ENCODE measurements around the gene ADAMTS13.

The ADAMTS13 gene

DNA sequence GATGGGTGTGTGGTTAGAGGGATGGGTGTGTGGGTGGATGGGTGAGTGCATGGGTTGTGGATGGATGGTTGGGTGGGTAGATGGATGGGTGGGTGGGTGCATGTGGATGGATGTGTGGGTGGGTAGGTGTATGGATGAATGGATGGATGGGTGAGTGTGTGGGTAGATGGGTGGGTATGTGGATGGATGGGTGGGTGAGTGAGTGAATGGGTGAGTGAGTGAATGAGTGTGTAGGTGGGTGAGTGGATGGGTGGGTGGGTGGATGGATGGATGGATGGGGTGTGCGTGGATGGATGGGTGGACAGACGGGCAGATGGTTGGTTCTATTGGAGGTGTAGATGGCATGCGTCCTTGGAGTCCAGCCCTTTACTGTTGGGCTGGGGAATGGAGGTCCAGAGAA, 28.8 kb upstream of the ADAMTS13 start:
- DNase-seq: no peak

DNA sequence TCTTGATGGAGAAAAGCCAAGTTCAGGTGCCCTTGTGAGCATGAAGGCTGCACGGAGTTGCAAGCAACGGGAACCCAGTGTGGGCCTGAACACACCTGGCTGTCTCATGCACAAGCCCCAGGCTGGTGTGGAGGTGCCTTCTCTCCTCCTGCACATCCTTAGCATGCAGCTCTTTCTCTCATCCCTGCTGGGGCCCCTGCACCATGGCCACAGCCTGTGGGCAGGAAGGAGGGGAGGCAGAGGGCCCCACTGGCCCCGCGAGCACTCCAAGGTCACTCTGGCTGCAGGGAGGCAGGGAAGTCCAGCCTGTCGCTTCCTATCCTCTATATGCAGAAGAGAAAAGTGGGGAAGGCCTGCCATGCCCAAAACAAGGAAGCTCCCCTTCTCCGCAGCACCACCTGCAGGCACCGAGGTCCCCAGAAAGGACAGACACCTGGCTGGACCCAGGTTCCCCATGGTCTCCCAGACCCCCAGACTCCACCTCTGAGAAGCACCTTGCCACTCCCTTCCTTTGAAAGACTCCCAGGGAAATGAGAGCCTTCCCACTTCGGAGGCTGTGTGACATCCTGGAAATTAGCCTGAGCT, 27.4 kb upstream of the ADAMTS13 start:
- DNase-seq: no peak

DNA sequence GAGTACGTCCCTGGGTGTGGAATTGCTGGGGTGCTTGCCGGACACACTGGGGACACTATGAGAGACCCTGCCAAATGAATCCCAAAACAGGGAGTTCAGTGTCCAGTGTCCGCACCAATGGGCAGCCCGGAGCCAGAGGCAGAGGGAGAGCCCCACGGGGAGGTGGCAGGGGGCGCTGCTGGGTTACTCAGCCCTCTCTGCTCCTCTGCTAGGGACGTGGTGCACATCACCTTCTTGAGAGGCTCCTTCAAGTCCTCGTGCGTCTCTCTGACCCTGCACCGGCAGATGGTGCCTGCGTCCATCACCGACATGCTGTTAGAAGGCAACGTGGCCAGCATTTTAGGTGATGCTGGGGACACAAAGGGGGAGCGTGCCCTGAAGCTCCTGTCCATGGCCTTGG, 25.2 kb upstream of the ADAMTS13 start:
- peak; percentile 46 for DNase-seq

DNA sequence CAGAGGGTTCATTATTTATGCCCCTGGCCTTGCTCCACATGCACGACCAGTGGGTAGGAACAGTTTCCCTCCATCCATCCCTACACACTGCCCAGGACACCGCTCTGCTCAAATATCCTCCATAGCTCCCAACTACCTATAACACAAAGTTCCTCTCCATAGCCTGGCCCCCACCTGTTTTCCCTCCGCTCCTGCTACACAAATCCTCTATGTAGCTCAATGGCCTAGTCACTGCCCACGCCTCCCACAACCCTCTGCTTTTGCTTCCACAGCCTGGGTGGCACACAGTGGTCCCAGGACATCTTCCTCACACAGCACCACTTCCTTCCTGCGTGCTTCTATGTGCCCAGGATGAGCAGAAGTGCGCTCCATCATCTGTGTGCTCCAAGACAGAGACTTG, 24.8 kb upstream of the ADAMTS13 start:
- no peak for DNase-seq

DNA sequence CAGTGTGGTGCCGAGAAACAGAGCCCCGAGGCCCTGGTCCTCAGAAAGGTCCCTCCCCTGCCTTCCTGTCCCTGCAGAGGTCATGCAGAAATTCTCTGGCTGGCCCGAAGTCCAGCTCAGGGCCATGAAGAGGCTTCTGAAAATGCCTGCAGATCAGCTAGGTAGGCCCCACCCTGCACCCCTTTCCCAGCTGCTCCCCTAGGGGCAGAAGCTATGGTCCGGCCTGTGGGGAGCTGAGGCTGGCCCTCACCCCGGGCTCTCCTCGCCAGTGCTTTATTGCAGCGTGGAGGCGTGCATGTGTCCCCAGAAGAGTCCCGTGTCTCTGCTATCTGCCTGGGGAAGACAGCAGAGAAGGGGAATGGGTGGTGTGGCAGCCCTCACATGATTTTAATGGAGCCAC, 24.3 kb upstream of the ADAMTS13 start:
- no peak for DNase-seq

DNA sequence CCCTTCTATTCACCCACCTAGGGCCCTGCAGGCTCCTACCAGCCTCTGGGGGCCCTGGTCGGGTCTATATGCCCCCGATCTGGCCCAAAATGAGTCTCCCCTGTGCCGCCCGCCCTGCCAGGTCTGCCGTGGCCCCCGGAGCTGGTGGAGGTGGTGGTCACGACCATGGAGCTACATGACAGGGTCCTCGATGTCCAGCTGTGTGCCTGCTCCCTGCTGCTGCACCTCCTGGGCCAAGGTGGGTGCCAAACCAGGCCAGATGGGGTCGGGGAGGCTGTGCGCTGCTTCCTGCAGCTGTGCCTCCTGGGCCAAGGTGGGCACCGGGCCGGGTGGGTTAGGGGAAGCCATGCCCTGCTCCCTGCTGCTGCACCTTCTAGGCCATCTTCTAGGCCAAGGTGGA, 21.9 kb upstream of the ADAMTS13 start:
- no peak for DNase-seq

DNA sequence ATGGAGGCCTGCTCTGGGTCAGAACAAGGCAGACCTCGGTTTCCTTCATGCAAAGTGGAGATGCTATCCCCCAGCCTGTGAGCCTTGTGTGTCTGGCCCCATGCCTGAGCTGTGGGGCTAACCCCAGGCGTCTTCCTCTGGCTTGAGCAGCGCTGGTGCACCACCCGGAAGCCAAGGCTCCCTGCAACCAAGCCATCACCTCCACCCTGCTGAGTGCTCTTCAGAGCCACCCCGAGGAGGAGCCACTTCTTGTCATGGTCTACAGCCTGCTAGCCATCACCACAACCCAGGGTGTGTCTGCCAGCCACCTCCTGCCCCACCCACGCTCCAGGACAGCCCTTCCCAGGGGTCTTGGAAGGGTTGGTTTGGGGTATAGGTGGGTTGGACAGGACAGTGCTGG, 20.6 kb upstream of the ADAMTS13 start:
- DNase-seq: peak; percentile 27

DNA sequence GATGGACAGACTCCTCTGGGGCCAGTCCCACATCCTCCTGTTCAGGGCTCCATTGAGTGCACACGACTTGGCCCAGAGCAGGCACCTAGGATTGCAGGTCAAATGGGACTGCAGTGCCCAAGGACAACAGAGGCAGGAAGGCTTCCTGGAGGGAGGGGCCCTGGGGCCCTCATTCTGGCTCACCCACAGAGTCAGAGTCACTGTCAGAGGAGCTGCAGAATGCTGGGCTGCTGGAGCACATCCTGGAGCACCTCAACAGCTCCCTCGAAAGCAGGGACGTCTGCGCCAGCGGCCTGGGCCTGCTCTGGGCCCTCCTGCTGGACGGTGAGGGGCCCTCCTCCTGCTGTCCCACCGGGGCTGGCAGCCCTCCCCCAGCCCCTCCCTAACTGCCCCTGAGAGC, 19.5 kb upstream of the ADAMTS13 start:
- no peak for DNase-seq

DNA sequence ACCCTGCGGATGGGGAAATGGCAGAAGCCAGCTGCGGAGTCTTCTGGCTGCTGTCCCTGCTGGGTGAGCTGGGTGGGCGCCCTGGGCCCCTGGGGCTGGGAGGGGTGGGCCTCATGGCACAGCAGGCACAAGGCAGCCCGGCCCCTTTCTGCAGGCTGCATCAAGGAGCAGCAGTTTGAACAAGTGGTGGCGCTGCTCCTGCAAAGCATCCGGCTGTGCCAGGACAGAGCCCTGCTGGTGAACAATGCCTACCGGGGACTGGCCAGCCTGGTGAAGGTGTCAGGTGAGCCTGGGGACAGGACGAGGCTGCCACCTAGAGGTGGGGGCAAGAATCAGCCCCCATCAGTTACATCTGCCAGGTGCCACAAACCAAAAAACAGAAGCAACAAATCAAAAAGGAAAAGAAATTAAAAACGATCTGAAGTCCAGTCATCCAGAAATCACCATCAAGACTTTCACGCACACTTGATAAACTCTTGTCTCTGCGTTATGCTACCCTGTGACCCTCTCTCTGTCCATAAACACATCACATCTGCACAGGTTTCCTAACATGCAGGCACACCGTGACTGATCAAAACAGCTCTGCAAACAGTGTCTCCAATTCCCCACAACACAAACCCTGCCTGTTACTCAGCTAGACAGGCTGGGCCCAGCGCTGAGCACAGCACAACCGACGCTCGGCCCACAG, 18.3 kb upstream of the ADAMTS13 start:
- peak; percentile 72 for DNase-seq

DNA sequence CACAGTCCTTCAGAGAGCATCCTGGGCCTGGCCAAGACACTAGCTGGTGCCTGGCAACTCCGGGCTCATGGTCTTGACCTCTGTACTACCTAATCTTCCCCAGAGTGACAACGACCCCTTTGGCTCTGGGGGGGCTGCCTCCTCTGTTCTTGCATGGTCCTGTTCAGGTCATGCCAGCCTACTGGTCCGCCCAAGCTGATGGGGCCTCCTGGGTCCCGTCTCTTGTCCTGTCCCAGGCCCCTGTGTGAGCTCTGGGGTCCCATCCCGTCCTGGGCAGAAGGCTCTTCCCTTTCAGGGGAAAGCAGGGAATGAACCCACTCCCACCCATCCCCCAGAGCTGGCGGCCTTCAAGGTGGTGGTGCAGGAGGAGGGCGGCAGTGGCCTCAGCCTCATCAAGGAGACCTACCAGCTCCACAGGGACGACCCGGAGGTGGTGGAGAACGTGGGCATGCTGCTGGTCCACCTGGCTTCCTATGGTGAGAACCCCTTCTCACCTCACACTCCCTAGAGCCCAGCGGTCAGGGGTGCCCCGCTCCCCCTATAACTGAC, 17.6 kb upstream of the ADAMTS13 start:
- no peak for DNase-seq

DNA sequence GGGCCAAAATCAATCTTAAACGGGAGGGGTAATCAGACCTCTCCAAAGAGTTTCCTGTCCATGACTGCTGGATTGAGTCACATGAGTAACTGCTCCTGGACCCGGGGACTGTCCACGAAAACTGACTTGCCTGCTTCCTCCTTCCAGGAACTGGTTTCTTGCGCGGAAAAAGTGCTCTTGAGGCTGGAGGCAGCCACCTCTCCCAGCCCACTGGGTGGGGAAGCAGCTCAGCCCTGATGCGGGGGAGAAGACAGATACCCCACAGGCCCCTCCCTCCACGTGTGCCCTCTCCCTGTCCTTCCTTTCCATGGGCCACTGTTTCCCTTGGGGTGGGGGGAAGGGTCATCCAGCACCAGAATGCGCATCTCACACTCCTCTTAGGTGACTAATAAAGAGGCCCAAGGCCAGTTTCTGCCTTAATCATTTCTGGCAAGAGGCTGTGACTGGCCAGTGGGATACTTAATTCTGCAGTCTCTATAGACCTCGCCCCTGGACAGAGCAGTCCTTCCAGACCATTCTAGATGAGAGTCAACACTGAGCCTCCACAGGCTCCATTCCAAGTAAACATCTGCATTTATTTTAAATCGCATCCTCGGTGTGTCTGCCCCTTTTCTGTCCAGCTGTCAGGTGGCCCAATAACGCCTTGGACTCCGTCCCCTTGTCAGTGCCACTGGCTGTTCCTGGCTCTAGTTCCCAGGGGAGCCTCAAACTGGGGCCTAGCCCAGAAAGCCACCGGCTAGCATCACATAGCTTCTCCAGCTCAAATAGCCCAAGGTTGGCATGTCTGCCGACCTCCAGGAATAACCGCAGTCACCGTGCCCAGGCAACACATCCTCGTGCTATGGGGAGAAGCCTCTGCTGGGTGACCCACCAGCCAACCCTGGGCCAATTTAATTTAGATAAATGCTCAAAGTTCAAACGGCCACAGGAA, 16.4 kb upstream of the ADAMTS13 start:
- no peak for DNase-seq

DNA sequence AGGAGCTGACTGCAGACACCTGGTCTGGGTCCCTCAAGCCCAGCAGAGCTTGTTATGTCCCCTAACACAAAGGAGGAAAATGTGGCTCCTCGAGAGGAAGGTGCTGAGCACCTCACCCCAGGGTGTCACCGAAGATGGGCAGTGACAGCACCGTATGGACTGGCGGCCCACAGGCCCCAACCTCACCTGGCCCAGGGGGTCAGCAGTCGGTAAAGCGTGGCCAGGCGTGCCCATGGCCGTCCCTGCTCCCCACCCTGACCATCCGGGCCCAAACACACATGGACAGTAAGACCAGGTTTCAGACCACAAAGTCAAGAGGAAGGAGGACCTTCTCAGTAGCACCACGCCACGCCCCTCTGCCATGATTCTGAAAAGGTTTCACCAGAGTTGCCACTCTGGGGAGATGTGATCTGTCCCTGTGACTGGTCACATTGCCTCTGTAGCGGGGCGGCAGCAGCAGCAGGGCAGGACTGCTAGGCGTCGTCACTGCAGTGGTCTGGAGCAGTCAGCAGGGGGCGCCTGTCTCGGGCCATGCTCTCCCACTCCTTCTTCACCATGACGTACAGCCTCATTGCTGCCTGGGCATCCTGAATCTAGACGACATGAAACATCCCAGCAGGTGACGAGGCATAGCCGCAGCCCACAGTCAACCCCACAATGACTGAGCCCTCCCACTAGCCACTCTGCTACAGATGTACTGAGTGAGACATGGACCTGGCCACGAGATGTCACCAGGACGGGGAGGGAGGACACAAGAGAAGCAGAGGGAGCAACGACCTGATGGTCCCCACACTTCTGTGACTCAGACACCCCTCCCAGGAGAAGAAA, 15.5 kb upstream of the ADAMTS13 start:
- DNase-seq: peak; percentile 89

DNA sequence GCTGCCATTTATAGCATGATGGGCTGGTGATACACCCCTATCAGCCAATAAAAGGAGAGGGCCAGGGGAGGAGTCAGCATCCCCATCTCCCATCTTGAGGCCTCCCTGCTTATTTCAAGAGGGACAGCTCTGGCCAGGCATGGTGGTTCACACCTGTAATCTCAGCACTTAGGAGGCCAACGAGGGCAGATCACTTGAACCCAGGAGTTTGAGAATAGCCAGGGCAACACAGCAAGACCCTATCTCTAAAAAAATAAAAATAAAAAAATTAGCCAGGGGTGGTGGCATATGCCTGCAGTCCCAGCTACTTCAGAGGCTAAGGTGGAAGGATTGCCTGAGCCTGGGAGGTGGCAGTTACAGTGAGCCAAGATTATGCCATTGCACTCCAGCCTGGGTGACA, 14.1 kb upstream of the ADAMTS13 start:
- no peak for DNase-seq

DNA sequence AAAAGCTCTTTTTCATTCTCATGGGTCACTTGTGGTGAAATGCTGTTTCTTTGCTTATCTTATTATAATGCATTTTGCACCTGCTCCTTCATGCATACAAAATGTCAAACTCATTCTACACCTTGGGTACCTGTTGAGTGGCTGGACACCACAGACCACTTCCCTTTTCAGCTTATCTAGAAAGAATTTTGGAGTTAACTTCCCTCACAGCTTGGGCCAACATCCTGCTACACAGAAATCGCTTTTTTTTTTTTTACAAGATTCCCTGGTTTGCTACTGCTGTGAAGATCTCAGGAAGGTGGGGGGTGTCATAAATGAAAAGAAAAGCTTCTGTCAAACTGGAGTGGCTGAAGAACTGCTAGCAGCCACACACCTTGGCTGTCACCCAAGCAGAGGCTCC, 7.0 kb upstream of the ADAMTS13 start:
- peak; percentile 16 for DNase-seq

DNA sequence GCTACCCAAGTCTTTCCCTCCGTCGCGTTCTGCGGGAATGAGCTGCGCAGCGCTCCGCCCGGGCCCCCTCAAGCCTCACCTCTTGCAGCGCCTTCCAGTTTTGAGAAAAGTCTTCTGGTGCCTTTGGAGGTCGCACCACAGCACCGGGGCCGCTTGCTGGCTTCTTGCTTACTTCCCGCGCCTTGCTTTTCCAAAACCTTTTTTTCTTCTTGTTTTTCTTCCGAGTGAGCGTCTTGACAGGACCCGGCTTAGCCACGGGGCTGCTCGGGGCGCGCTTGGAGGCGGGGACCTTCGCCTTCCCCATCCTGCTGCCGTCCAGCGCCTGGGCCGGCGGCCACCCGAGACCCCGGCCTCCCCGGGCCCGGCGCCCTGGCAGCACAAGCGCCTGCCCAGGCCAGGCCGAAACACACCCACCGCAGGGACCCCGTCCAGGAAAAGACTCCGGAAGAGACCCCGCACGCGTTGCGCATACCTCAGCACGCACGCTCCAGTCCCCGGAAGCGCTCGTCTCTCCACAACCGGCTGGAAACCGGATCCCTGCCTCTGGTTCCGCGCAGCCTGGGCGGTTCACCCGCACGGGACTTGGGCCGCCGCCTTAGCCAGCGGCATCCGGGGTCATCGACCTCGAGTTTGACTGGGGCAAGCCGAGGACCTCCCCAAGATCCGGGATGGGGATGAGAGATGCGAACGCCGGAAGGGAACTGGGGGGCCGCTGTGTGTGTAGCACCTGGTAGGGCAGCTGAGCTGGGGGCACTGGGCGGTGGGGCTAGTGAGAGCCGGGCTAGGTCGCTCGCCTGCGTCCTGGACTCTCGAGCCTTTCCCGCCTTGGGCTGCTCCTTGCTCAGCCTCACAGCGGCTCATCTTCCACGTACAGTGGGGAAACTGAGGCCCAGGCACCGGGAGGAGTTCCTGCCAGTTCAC, 4.4 kb upstream of the ADAMTS13 start, which contains the start of gene REXO4:
TSS of gene REXO4 (minus strand) at position 470 of the 921 bp plus-strand sequence. CDS start at position 304, 166 bp downstream.
- DNase-seq: peak; percentile 96

DNA sequence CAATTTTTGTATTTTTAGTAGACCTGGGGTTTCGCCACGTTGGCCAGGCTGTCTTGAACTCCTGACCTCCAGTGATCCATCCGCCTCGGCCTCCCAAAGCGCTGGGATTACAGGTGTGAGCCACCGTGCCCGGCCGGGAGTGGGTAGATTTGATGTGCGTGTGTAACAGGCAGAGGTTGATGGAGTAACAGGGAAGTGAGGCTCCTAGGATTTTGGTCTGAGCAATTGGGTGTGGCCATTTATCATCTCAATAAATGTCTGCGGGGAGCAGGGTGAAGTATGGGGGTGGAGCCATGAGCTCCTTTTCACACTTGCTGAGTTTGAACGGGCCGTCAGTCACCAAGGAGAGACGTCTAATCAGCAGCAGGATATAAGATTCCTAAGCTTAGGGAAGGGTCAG, 3.2 kb upstream of the ADAMTS13 start:
- peak; percentile 46 for DNase-seq

DNA sequence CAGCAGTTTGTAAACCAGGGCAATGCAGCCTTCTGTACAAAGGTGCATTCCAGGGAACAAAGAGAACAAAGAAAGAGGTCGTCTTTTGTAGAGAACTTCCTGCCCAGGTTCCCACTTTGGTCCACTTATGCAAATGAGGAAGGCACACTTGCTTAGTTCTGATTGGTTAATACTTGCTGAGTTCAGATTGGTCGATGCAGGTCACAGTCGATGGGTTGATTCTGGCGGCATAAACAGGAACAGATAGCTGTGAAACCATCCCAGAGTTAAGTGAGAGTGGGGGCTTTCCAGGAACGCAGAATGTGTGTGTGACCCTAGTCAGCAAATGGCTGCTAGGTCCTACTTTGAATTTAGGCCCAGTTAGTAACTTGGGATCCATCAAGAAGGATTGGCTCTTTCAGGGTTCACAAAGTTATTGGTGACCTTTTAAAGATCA, 1.8 kb upstream of the ADAMTS13 start:
- peak; percentile 35 for DNase-seq

DNA sequence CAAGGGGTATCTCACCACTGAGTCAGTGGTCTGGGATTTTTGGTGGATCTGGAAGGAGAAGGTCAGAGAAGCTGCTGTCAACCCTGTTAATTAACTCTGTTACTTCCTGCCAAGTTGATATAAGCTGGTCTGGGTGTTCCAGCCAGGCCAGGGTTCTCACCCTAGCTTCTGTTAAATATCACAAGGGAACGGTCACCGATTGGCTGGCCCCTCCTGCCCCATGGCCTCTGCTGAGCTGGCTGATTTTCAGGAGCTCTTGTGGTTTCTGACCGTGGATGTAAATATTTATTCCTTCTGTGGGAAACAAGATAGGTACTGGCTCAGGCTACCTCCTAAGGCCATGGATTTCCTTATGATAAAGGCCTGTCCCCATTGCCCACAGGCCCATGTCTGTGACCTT, 1.0 kb downstream of the ADAMTS13 start:
- DNase-seq: no peak

DNA sequence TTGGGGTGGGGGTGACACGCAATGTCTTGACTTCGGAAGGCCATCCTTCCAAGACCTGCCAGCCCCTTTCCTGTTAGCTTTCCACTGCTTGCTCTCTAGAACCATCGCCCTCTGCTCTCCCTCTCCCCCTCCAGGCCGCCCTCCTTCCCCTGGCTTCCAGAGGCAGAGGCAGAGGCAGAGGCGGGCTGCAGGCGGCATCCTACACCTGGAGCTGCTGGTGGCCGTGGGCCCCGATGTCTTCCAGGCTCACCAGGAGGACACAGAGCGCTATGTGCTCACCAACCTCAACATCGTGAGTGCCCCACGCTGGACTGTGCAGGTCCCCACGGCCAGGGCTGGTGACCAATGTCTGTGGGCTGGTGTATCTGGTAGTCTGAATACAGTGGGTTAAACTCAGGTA, 2.0 kb downstream of the ADAMTS13 start:
- no peak for DNase-seq

DNA sequence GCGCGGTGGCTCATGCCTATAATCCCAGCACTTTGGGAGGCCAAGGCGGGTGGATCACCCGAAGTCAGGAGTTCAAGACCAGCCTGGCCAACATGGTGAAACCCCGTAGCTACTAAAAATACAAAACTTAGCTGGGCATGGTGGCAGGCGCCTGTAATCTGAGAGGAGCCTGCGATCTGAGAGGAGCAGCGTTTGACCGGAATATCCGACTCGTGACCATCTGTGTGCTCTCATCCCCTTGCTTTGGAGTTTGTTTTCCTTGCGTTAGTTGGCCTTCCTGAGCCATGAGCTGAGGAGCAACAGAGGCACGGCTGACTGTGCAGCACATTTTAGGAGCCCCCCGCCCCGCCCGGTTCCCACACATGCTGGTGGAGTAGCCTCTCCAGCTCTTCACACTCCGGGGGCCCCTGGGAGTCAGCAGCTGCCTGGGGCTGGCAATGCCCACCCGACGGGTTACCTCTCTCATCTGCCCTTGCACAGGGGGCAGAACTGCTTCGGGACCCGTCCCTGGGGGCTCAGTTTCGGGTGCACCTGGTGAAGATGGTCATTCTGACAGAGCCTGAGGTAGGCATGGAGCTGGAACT, 3.0 kb downstream of the ADAMTS13 start:
- no peak for DNase-seq

DNA sequence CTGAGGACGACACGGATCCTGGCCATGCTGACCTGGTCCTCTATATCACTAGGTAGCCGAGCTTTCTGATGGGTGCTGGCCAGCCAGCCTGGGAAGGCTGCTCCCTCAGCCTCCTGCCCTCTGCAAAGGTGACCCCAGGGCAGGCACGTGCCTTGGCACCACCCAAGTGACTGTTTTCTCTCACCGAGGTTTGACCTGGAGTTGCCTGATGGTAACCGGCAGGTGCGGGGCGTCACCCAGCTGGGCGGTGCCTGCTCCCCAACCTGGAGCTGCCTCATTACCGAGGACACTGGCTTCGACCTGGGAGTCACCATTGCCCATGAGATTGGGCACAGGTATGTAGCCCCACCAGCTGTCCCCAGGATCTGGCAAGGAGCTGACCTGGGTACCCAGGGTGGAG, 3.8 kb downstream of the ADAMTS13 start:
- no peak for DNase-seq

Data from hematopoietic multipotent progenitor cell treated with erythropoietin and hydrocortisone succinate and interleukin-3 and kit ligand, for 4 days (in vitro differentiated cells).